Activated CD4-positive, alpha-beta T cell treated with anti-CD3 and anti-CD28 coated beads, Interleukin-2, Interleukin-4, amounts not matched to agents 100 ng/mL and 50 ng/mL, durations not matched to agents 16 hours and 8 hours (primary cell): Measurements from ENCODE around the gene SPATA32.

Source experiments
- DNase-seq: peaks from one replicate; pipeline ENCODE4 v3.0.0-alpha.2; 2020; ENCODE audit warnings: low spot score

SPATA32 gene

GRCh38 chr17:45246338-45246737, 15.6 kb downstream of the SPATA32 start:
- DNase-seq: no peak

GRCh38 chr17:45244725-45245656, 16.9 kb downstream of the SPATA32 start:
- no peak for DNase-seq

GRCh38 chr17:45243750-45244149, 18.1 kb downstream of the SPATA32 start:
- DNase-seq: no peak

GRCh38 chr17:45242029-45242414, 19.9 kb downstream of the SPATA32 start:
- no peak for DNase-seq

GRCh38 chr17:45241328-45242028, 20.4 kb downstream of the SPATA32 start:
- DNase-seq: no peak

- DNase-seq: no peak
Measured at GRCh38 chr17:45240905-45241327, 21.0 kb downstream of the SPATA32 start.

GRCh38 chr17:45238155-45238774, 23.6 kb downstream of the SPATA32 start:
- no peak for DNase-seq

- no peak for DNase-seq
Measured at GRCh38 chr17:45237686-45238085, 24.2 kb downstream of the SPATA32 start.

- DNase-seq: no peak
Measured at GRCh38 chr17:45236282-45236606, 25.6 kb downstream of the SPATA32 start.

- DNase-seq: peak; percentile 74
Measured at GRCh38 chr17:45235416-45236281, 26.2 kb downstream of the SPATA32 start.

GRCh38 chr17:45234641-45235415, 27.1 kb downstream of the SPATA32 start:
- peak; percentile 44 for DNase-seq

- DNase-seq: no peak
Measured at GRCh38 chr17:45233423-45233924, 28.4 kb downstream of the SPATA32 start.

GRCh38 chr17:45232514-45233422, 29.1 kb downstream of the SPATA32 start:
- no peak for DNase-seq

GRCh38 chr17:45231481-45232116, 30.3 kb downstream of the SPATA32 start:
- DNase-seq: no peak

- no peak for DNase-seq
Measured at GRCh38 chr17:45230787-45231480, 31.0 kb downstream of the SPATA32 start.

GRCh38 chr17:45230410-45230786, 31.5 kb downstream of the SPATA32 start:
- no peak for DNase-seq

GRCh38 chr17:45229681-45230409, 32.0 kb downstream of the SPATA32 start:
- DNase-seq: no peak
